B cell (primary cell): ENCODE data around the gene AKR1B1. TPM values are rescaled to one million over a fixed set of nuclear protein-coding genes. Genes with fewer than 3 reads are reported as not detected.

Source experiments
- ATAC-seq: fragments of 200-7000 bp; cut with Tn5 transposase; one replicate; pipeline ENCODE4 v1.10.0; 2021; ENCODE audit warnings: low read depth, mild to moderate bottlenecking, moderate number of reproducible peaks, moderate library complexity
- CTCF ChIA-PET: fragments of 350-600 bp; sonication (Branson Sonifier 250); formaldehyde crosslinking; loops from one replicate; lab custom pipeline; 2021; ENCODE audit warnings: antibody characterized with exemption, inconsistent platforms; lab: Charles Lee
- POLR2A ChIA-PET: fragments of 350-600 bp; sonication (Branson Sonifier 250); formaldehyde crosslinking; loops from one replicate; lab custom pipeline; 2021; ENCODE audit warnings: antibody characterized with exemption; lab: Charles Lee
- DNase-seq: peaks from one replicate; pipeline ENCODE4 v3.0.0; 2013
- H2AFZ ChIP-seq: 2 replicates; pipeline ENCODE4 v1.6.1; 2012; ENCODE audit warnings: mild to moderate bottlenecking, low read depth, low read length; ENCODE audit not compliant: insufficient read depth, poor library complexity, severe bottlenecking
- H3K27ac ChIP-seq, 2 donors: 1 replicate in 1 of 2; 2 replicates in 1 of 2; pipeline ENCODE4 v1.5.1; 2012 to 2013; ENCODE audit warnings: low read length in 2 of 2, mild to moderate bottlenecking in 2 of 2, moderate library complexity in 1 of 2
- H3K27me3 ChIP-seq, 4 experiments: fragments of 200-600 bp in 1 of 4; sonication (generic) in 1 of 4; replicated peaks in 1 of 4; 1 replicate in 2 of 4; 2 replicates in 2 of 4; pipeline versions ENCODE4 v1.6.1 to v1.7.0; 2013 to 2016; ENCODE audit warnings: low read length in 3 of 4, mild to moderate bottlenecking in 2 of 4, mixed read lengths in 1 of 4, moderate library complexity in 1 of 4; ENCODE audit not compliant: insufficient read depth in 4 of 4, control insufficient read depth in 3 of 4; ENCODE audit errors: control extremely low read depth in 1 of 4
- H3K36me3 ChIP-seq, 2 experiments: replicated peaks in 1 of 2; 1 replicate in 1 of 2; 2 replicates in 1 of 2; pipeline versions ENCODE4 v1.6.1 to v1.7.1; 2013; ENCODE audit warnings: low read length in 1 of 2; ENCODE audit not compliant: insufficient read depth in 2 of 2, control insufficient read depth in 1 of 2; ENCODE audit errors: control extremely low read depth in 1 of 2, extremely low read depth in 1 of 2
- H3K4me1 ChIP-seq, 2 donors: fragments of 200-600 bp in 1 of 2; sonication (generic) in 1 of 2; 1 replicate in 1 of 2; 2 replicates in 1 of 2; pipeline versions ENCODE4 v1.5.1 to v1.6.1; 2013 to 2017; ENCODE audit warnings: low read length in 2 of 2; ENCODE audit not compliant: control insufficient read depth in 2 of 2, insufficient read depth in 2 of 2
- H3K4me2 ChIP-seq: replicated peaks from 2 replicates; pipeline ENCODE3; 2012; ENCODE audit warnings: mild to moderate bottlenecking, low read depth, low read length; ENCODE audit not compliant: poor library complexity, severe bottlenecking
- H3K4me3 ChIP-seq, 5 experiments: fragments of 200-600 bp in 1 of 5; sonication (generic) in 1 of 5; 1 replicate in 3 of 5; 2 replicates in 2 of 5; pipeline versions ENCODE4 v1.5.1 to v1.7.0; 2011 to 2016; ENCODE audit warnings: low read length in 4 of 5, mild to moderate bottlenecking in 4 of 5, low read depth in 2 of 5, control low read depth in 1 of 5, moderate library complexity in 1 of 5; ENCODE audit not compliant: insufficient read depth in 1 of 5; ENCODE audit errors: control extremely low read depth in 1 of 5, extremely low read depth in 1 of 5
- H3K79me2 ChIP-seq: fragments of 200-600 bp; sonication (generic); one replicate; pipeline ENCODE4 v1.6.0; 2016; ENCODE audit warnings: low read length; ENCODE audit not compliant: control insufficient read depth, insufficient read depth
- H3K9ac ChIP-seq: fragments of 200-600 bp; sonication (generic); 2 replicates; pipeline ENCODE4 v1.6.1; 2017; ENCODE audit warnings: mild to moderate bottlenecking, low read length, moderate library complexity
- H3K9me3 ChIP-seq, 3 donors: one replicate each; pipeline versions ENCODE4 v1.6.1 to v1.7.1; 2013; ENCODE audit warnings: low read length in 2 of 3; ENCODE audit not compliant: control insufficient read depth in 2 of 3, insufficient read depth in 1 of 3; ENCODE audit errors: control extremely low read depth in 1 of 3
- H4K20me1 ChIP-seq: 2 replicates; pipeline ENCODE4 v1.6.0; 2012; ENCODE audit warnings: mild to moderate bottlenecking, low read length; ENCODE audit not compliant: insufficient read depth, control insufficient read depth, poor library complexity, severe bottlenecking
- H3K27ac Mint-ChIP-seq: one replicate; pipeline ENCODE4 v1.8.0; 2021; ENCODE audit warnings: mixed read lengths
- H3K27me3 Mint-ChIP-seq: one replicate; pipeline ENCODE4 v1.8.0; 2021; ENCODE audit warnings: mixed read lengths
- H3K4me1 Mint-ChIP-seq: one replicate; pipeline ENCODE4 v1.8.0; 2021; ENCODE audit warnings: mixed read lengths
- H3K4me3 Mint-ChIP-seq: one replicate; pipeline ENCODE4 v1.8.0; 2021; ENCODE audit warnings: mixed read lengths
- H3K9me3 Mint-ChIP-seq: one replicate; pipeline ENCODE4 v1.8.0; 2022; ENCODE audit warnings: mixed read lengths; ENCODE audit not compliant: insufficient read depth
- CTCF ChIP-seq: fragments of 200-600 bp; IDR thresholded peaks from one replicate; pipeline ENCODE4 v1.8.0; 2022; ENCODE audit warnings: antibody characterized with exemption, mild to moderate bottlenecking
- EZH2 ChIP-seq: IDR thresholded peaks from 2 replicates; pipeline ENCODE4 v1.6.1; 2012; ENCODE audit warnings: borderline replicate concordance, low read depth, mild to moderate bottlenecking, moderate library complexity, low read length; ENCODE audit not compliant: insufficient read depth, poor library complexity, severe bottlenecking
- WGBS: methylation state at CpG from one replicate; pipeline ENCODE4 v1.1.5; 2013; ENCODE audit warnings: missing lambda C conversion rate; ENCODE audit not compliant: insufficient coverage; 5-methylcytosine and 5-hydroxymethylcytosine counted together
- intact Hi-C: fragments of 100-400 bp; cut with micrococcal nuclease; formaldehyde crosslinking; loops from one replicate; pipeline ENCODE4 v1.10.0; 2022
- polyA plus RNA-seq: library from polyadenylated mRNA; depleted of rRNA; stranded (reverse); fragments of >200 nt; gene quantifications from 2 replicates; pipeline ENCODE4 v1.2.3, GENCODE V29; 2012
- total RNA-seq, 2 donors: library from RNA; stranded (reverse); fragments of 120-200 nt in 1 of 2; gene quantifications; 1 replicate in 1 of 2; 2 replicates in 1 of 2; pipeline versions ENCODE4 v1.2.3 to v1.2.4, GENCODE V29; 2013 to 2022

Gene AKR1B1
- total and polyA plus RNA-seq, 2 donors (not counting 1 experiment from before 2014, with no cell fraction given) = 82.9 to 89.6 TPM

GRCh38 chr7:134443396-134444070, 15.4 kb downstream of the AKR1B1 start:
- ChIA-PET POLR2A (no interaction called here), CTCF (interaction anchor here (1.6 kb wide), 1 partner anchor 11 kb away, joined by 9 read pairs; no protein-coding TSS in a partner anchor)
- DNase-seq (no peak), ATAC-seq (no peak)
- H2AFZ ChIP-seq = no peak overlapping the region
- intact Hi-C loops = no loop called here
- no peak overlapping the region for H3K4me3 ChIP-seq
- peaks cover 0 to 4% (median 0%) of the 10 kb centered on the region in 3 donors for H3K9me3 ChIP-seq
- Mint-ChIP-seq H3K4me3 (no peak overlapping the region), H3K9me3 (no peaks in the 10 kb centered on the region), H3K4me1 (no peaks in the 10 kb centered on the region), H3K27ac (no peak overlapping the region), H3K27me3 (no peaks in the 10 kb centered on the region)
- H3K36me3 ChIP-seq = peaks cover 0 to 70% of the 10 kb centered on the region in 2 experiments
- H3K9ac ChIP-seq = no peak overlapping the region
- no peaks in the 10 kb centered on the region for H3K27me3 ChIP-seq
- no peak overlapping the region for H3K4me2 ChIP-seq
- H3K79me2 ChIP-seq = no peaks in the 10 kb centered on the region
- no peak for TF ChIP-seq EZH2
- no peak for TF ChIP-seq CTCF
- no peaks in the 10 kb centered on the region for H4K20me1 ChIP-seq
- H3K4me1 ChIP-seq = no peaks in the 10 kb centered on the region
- 98% methylated on average over 6 of the region's 10 CpGs for WGBS
- no peak overlapping the region for H3K27ac ChIP-seq

GRCh38 chr7:134442441-134443220, 16.3 kb downstream of the AKR1B1 start:
- Histone ChIP-seq H3K4me2 (no peak overlapping the region), H3K9me3 (peaks cover 0 to 4% (median 0%) of the 10 kb centered on the region in 3 donors), H3K9ac (no peak overlapping the region), H3K36me3 (peaks cover 0 to 61% of the 10 kb centered on the region in 2 experiments), H3K4me1 (no peaks in the 10 kb centered on the region), H3K79me2 (no peaks in the 10 kb centered on the region), H2AFZ (no peak overlapping the region), H3K27me3 (no peaks in the 10 kb centered on the region), H3K4me3 (no peak overlapping the region), H3K27ac (no peak overlapping the region), H4K20me1 (no peaks in the 10 kb centered on the region)
- Mint-ChIP-seq H3K27ac (no peak overlapping the region), H3K27me3 (no peaks in the 10 kb centered on the region), H3K9me3 (no peaks in the 10 kb centered on the region), H3K4me3 (no peak overlapping the region), H3K4me1 (no peaks in the 10 kb centered on the region)
- ChIA-PET CTCF (interaction anchor here (1.6 kb wide), 1 partner anchor 10 kb away, joined by 9 read pairs; no protein-coding TSS in a partner anchor), POLR2A (no interaction called here)
- ATAC-seq (no peak), DNase-seq (no peak)
- TF ChIP-seq CTCF (no peak), EZH2 (no peak)
- intact Hi-C loops = no loop called here
- 97% methylated on average over 6 of the region's 9 CpGs for WGBS
